ENCODE results near the gene GLOD5. TPM values are rescaled to one million over a fixed set of nuclear protein-coding genes. Genes with fewer than 3 reads are reported as not detected.

The GLOD5 gene
- total and polyA plus RNA-seq, 11 donors, result not detected

GRCh38 chrX:48781705-48782104 lies 20.2 kb downstream of the GLOD5 start:
- TF ChIP-seq, protein P1, sequence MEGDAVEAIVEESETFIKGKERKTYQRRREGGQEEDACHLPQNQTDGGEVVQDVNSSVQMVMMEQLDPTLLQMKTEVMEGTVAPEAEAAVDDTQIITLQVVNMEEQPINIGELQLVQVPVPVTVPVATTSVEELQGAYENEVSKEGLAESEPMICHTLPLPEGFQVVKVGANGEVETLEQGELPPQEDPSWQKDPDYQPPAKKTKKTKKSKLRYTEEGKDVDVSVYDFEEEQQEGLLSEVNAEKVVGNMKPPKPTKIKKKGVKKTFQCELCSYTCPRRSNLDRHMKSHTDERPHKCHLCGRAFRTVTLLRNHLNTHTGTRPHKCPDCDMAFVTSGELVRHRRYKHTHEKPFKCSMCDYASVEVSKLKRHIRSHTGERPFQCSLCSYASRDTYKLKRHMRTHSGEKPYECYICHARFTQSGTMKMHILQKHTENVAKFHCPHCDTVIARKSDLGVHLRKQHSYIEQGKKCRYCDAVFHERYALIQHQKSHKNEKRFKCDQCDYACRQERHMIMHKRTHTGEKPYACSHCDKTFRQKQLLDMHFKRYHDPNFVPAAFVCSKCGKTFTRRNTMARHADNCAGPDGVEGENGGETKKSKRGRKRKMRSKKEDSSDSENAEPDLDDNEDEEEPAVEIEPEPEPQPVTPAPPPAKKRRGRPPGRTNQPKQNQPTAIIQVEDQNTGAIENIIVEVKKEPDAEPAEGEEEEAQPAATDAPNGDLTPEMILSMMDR (IDR thresholded peaks at IDR 0.05), result no peak
- no peak for TF ChIP-seq POLR2A (IDR thresholded peaks at IDR 0.05)
- DNase-seq, result no peak
- Histone ChIP-seq H3K9me3 (no peaks in the 10 kb centered on the region), H3K27me3 (peaks cover 0 to 44% (median 0%) of the 10 kb centered on the region in 9 donors), H3K4me1 (no peaks in the 10 kb centered on the region), H3K27ac (no peak overlapping the region), H3K4me3 (no peak overlapping the region), H3K36me3 (no peaks in the 10 kb centered on the region)
- WGBS, 4 donors, result 79 to 94% (median 86%) methylated on average over 6 of the region's 6 CpGs
- intact Hi-C loops (cut with DNase I), result no loop called here
- ATAC-seq, result no peak

GRCh38 chrX:48782216-48782615 lies 20.7 kb downstream of the GLOD5 start:
- intact Hi-C loops (cut with DNase I), result no loop called here
- Histone ChIP-seq H3K9me3 (no peaks in the 10 kb centered on the region), H3K36me3 (no peaks in the 10 kb centered on the region), H3K4me1 (no peaks in the 10 kb centered on the region), H3K4me3 (no peak overlapping the region), H3K27me3 (peaks cover 0 to 46% (median 0%) of the 10 kb centered on the region in 9 donors), H3K27ac (no peak overlapping the region)
- no peak for ATAC-seq
- TF ChIP-seq POLR2A (IDR thresholded peaks at IDR 0.05), result no peak
- TF ChIP-seq, protein P1 (IDR thresholded peaks at IDR 0.05), result no peak
- DNase-seq, result no peak
- WGBS, 4 donors, result 67 to 93% (median 75%) methylated on average over 2 of the region's 2 CpGs

- Histone ChIP-seq H3K9me3 (no peaks in the 10 kb centered on the region), H3K36me3 (no peaks in the 10 kb centered on the region), H3K27me3 (peaks cover 0 to 49% (median 0%) of the 10 kb centered on the region in 9 donors), H3K27ac (no peak overlapping the region), H3K4me1 (no peaks in the 10 kb centered on the region), H3K4me3 (no peak overlapping the region)
- 47 to 70% (median 58%) methylated on average over 11 to 13 of the region's 13 CpGs for WGBS, 4 donors
- no peak for ATAC-seq
- DNase-seq, result no peak
- TF ChIP-seq POLR2A (IDR thresholded peaks at IDR 0.05), result no peak
- TF ChIP-seq, protein P1 (IDR thresholded peaks at IDR 0.05), result no peak
- intact Hi-C loops (cut with DNase I), result no loop called here
Measured at GRCh38 chrX:48782795-48783194, 21.2 kb downstream of the GLOD5 start.

DNA sequence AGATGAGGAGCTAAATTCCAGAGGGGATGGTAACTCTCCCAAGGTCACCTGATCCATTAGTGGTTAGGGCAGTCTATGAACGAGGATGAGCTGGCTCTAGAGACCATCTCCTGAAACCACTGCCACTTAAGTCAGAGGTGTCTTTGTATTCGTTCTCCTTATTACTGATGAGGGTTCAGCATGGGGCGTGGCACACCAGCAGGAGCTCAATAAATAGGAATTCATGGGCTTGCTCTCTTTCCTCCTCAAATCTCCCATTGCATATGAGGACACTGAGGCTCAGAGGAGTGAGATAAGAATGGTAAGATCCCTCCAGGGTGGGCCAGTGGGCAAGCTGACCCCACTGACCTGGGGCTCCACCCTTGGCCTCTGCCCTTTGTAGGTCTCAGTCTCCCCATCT lies 23.2 kb downstream of the GLOD5 start:
- peaks cover 0 to 44% (median 0%) of the 10 kb centered on the region in 9 donors for H3K27me3 ChIP-seq
- H3K4me3 ChIP-seq, result no peak overlapping the region
- TF ChIP-seq, protein P1 (IDR thresholded peaks at IDR 0.05), result no peak
- no peak for TF ChIP-seq POLR2A (IDR thresholded peaks at IDR 0.05)
- WGBS, 4 donors, result 53 to 67% (median 63%) methylated on average over 3 of the region's 3 CpGs
- no peaks in the 10 kb centered on the region for H3K36me3 ChIP-seq
- intact Hi-C loops (cut with DNase I), result no loop called here
- no peak for ATAC-seq
- no peaks in the 10 kb centered on the region for H3K4me1 ChIP-seq
- no peak overlapping the region for H3K27ac ChIP-seq
- H3K9me3 ChIP-seq, result no peaks in the 10 kb centered on the region
- no peak for DNase-seq
